GM20000 (cell line): ENCODE results near the gene FHIT.
A peak's percentile ranks its signal among the peaks of the same experiment; 100 is the strongest.

Source experiments
- DNase-seq: peaks from one replicate; pipeline ENCODE4 v3.0.0; 2012; ENCODE audit warnings: low spot score
- TF ChIP-seq, protein P1 (sequence below): IDR thresholded peaks from 2 replicates; pipeline ENCODE4 v1.5.1; 2012; ENCODE audit warnings: mild to moderate bottlenecking, control low read depth; ENCODE audit errors: extremely low read depth, missing control alignments

Gene FHIT

DNA sequence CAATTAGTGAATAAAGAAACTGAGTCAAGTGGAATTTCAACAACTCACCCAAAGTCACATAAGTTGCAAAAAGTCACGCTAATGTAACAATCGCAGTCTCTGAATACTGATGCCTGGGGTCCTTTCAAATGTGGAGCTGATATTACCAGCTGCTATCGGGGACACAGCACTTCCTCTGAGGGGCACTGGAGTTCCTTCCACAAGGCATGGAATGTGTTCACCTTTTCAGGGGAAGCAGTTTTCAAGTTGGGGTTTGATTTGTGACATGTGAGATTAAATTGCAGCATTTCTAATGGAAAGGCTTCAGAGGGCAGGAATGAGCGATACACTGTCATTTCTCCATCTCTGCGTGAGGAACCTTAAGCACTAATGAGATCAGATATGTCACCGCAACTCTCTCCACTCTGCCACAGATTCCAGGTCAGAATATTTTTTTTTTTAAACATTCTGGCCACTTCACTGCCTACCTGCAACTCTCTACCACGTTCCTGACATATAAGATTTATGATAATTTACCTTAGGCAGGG lies 1394.3 kb downstream of the FHIT start:
- DNase-seq = no peak

DNA sequence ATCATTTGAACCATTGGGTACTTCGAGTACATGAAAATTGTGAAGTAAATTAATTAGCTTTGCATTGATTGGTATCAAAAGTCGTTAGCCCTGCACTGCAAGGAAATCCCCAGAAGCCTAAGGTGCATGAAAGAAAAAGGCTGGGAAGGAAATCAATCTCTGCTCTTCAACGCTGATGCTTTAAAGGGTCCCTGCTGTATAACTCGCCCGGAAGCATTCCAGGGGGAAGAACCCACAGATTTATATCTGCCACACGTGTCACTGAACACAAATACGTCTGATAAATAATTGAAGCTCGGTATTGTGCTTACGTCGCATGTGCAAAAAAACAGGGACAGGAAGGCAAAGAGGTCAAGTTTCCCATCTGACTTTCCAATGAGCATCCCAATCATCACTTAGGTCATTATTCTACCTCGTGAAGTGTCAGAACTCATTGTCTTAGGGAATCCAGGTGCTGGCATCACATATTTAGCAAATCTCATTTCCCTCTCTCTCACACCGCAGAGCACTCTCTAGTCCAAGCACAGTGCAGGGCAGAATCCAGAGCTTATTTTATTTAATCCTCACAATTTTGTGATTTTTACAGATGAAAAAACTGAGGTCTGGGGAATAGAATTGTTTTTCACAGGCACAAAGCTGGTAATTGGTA lies 1397.1 kb downstream of the FHIT start:
- no peak for DNase-seq
- TF ChIP-seq, protein P1, sequence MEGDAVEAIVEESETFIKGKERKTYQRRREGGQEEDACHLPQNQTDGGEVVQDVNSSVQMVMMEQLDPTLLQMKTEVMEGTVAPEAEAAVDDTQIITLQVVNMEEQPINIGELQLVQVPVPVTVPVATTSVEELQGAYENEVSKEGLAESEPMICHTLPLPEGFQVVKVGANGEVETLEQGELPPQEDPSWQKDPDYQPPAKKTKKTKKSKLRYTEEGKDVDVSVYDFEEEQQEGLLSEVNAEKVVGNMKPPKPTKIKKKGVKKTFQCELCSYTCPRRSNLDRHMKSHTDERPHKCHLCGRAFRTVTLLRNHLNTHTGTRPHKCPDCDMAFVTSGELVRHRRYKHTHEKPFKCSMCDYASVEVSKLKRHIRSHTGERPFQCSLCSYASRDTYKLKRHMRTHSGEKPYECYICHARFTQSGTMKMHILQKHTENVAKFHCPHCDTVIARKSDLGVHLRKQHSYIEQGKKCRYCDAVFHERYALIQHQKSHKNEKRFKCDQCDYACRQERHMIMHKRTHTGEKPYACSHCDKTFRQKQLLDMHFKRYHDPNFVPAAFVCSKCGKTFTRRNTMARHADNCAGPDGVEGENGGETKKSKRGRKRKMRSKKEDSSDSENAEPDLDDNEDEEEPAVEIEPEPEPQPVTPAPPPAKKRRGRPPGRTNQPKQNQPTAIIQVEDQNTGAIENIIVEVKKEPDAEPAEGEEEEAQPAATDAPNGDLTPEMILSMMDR = no peak

More for the DNA sequence above, 1394.3 kb downstream of the FHIT start:
- TF ChIP-seq, protein P1 = no peak

DNA sequence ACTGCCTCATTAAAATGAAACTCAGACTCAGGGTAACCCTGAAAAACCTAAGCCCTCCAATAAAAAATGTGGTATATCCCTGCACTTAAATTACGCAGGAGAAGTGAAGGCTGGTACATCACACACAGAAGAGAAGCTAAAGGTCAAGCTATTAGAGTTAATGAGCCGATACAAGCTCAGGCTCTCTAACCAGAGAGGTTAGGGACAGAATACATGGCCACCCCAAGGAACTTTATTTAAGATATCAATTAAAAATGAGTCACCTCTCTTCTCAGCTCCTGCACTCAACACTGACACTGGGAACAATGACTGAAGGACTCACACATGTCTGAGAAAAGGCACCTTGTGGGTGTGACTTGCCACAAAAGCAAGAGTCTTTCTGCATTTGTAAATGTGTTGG lies 1400.8 kb downstream of the FHIT start:
- no peak for DNase-seq
- TF ChIP-seq, protein P1 = no peak

DNA sequence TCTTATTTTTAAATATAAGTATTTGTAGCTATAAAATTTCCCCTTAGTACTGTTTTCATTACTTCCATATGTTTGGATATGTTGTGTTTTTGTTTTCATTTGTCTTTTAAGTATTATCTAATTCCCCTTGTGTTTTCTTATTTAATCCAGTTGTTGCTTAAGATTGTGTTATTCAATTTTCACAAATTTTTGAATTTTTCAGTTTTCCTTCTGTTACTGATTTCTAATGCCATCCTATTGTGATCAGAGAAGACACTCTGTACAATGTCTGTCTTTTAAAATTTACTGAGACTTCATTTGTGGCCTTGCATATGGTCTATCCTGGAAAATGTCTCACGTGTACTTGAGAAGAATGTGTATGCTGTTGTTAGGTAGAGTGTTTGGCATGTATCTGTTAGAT lies 1405.9 kb downstream of the FHIT start:
- TF ChIP-seq, protein P1 = no peak
- no peak for DNase-seq

DNA sequence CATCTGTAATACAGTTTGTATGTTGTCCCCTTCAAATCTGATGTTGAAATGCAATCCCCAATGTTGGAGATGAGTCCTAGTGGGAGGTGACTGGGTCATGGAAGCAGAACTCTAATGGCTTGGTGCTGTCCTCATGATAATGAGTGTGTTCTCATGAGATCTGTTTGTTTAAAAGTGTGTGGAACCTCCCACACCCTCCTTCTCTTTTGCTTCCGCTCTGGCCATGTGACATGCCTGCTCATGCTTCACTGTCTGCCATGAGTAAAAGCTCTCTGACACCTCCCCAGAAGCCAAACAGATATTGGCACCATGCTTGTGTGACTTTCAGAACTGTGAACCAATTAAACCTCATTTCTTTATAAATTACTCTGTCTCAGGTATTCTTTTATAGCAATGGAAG lies 1407.4 kb downstream of the FHIT start:
- DNase-seq = no peak
- TF ChIP-seq, protein P1 = no peak

DNA sequence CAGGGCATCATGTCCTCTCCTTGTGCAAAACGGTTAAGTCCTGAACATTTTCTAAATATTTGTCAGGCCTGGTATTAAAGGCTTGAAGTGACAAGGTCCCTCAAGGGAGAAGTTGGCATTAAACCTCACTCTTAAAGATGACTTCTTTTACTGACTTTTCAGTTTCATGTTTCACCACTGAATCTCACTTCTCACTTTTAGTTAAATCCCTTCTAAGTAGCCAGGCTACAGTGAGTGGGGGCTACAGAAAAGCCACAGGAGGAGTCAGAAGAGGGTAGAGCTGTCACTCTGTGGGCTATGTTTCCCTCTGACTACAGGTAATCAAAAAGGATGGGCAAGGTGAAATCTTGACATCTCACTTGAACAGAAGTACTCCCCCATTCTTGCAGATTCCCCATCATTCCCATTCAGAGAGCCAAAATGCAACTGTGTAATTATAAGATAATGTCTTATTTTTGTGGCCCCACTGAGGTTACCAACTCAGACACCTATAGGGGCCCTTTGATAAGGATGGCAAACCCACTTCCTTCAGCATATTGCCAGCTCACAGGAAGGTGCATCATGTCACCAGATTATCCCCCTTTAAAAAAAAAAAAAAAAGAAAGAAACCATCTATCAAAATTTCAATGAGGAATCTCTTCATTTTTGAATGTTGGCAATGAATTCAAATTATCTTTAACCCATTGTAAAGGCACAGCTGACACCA lies 1411.3 kb downstream of the FHIT start:
- TF ChIP-seq, protein P1 = no peak
- peak; percentile 13 for DNase-seq

DNA sequence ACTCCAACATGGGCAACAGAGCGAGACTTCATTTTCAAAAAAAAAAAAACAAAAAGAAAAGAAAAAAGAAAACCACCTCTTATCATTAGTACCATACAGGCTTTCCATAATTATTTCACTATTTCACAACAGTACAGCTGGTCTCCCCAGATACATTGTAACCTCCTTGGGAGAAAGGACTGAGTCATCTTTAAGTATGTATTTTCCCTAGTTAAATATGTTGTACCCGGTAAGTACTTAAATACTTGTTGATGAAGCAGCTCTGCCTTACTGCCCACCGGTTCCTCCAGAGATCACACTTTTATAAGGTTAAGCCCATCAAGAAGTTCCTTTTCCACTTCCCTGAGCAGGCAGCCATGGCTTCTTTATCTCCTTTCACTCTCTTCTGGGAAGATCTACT lies 1412.0 kb downstream of the FHIT start:
- TF ChIP-seq, protein P1 = no peak
- DNase-seq = no peak
